GM12878 (cell line): Measurements from ENCODE around the gene LTBP2. TPM values are rescaled to one million over a fixed set of nuclear protein-coding genes. Genes with fewer than 3 reads are reported as not detected.

ENCODE experiments used
- ATAC-seq: fragments of 200-7000 bp; cut with Tn5 transposase; 3 replicates; pipeline ENCODE4 v1.9.1; 2020; ENCODE audit warnings: mild to moderate bottlenecking, moderate library complexity
- BruUV-seq: library from RNA; stranded (reverse); fragments of 400-500 nt; replicated peaks from 2 replicates; lab custom pipeline; 2021; lab: Mats Ljungman, UMichigan
- CTCF ChIA-PET: fragments of 300-600 bp; sonication (Branson Sonifier 250); formaldehyde crosslinking; extraction: SDS; loops from one replicate; lab custom pipeline; 2021; ENCODE audit warnings: inconsistent platforms; lab: Yijun Ruan, JAX
- POLR2A ChIA-PET: fragments of 350-600 bp; formaldehyde crosslinking; extraction: SDS; loops from one replicate; lab custom pipeline; 2021; ENCODE audit warnings: inconsistent platforms; lab: Charles Lee
- RAD21 ChIA-PET: fragments of 300-600 bp; sonication (Branson Sonifier 250); formaldehyde crosslinking; loops from one replicate; lab custom pipeline; 2023; ENCODE audit warnings: antibody characterized with exemption; ENCODE audit not compliant: unreplicated experiment; lab: Charles Lee
- SMC1A ChIA-PET: fragments of 300-600 bp; sonication (Branson Sonifier 250); formaldehyde crosslinking; loops from one replicate; lab custom pipeline; 2023; ENCODE audit not compliant: unreplicated experiment, uncharacterized antibody; lab: Charles Lee
- DNase-seq: peaks from one replicate; pipeline ENCODE4 v3.0.0-alpha.2; 2011; ENCODE audit warnings: low read depth, low spot score
- FAIRE-seq: peaks from 3 replicates; lab custom pipeline; 2011; peaks lifted over from hg19 to GRCh38; lab: Jason Lieb, UNC
- H2AFZ ChIP-seq: 2 replicates; pipeline ENCODE4 v1.6.0; 2011; ENCODE audit warnings: low read depth, low read length, control low read depth; ENCODE audit not compliant: control insufficient read depth
- H3K27ac ChIP-seq: 2 replicates; pipeline ENCODE4 v1.5.1; 2011; ENCODE audit warnings: control low read depth; ENCODE audit not compliant: control insufficient read depth, insufficient read depth
- H3K27me3 ChIP-seq, 2 experiments: replicated peaks in 1 of 2; 2 replicates each; pipeline versions ENCODE4 v1.6.0 to v1.6.1; 2011; ENCODE audit warnings: low read length in 1 of 2; ENCODE audit not compliant: control insufficient read depth in 2 of 2, insufficient read depth in 2 of 2
- H3K36me3 ChIP-seq, 2 experiments: 2 replicates each; pipeline ENCODE4 v1.5.1; 2011; ENCODE audit warnings: low read length in 1 of 2; ENCODE audit not compliant: control insufficient read depth in 2 of 2, insufficient read depth in 2 of 2
- H3K4me1 ChIP-seq: 2 replicates; pipeline ENCODE4 v1.6.1; 2011; ENCODE audit warnings: mild to moderate bottlenecking, low read length, moderate library complexity, mixed read lengths; ENCODE audit not compliant: control insufficient read depth, insufficient read depth
- H3K4me2 ChIP-seq: 2 replicates; pipeline ENCODE4 v1.6.0; 2011; ENCODE audit warnings: control low read depth; ENCODE audit not compliant: control insufficient read depth, insufficient read depth
- H3K4me3 ChIP-seq: fragments of 200-600 bp; sonication (generic); 2 replicates; pipeline ENCODE4 v1.5.1; 2016
- H3K79me2 ChIP-seq: 2 replicates; pipeline ENCODE4 v1.6.0; 2011; ENCODE audit warnings: low read length; ENCODE audit not compliant: control insufficient read depth, insufficient read depth
- H3K9ac ChIP-seq: 2 replicates; pipeline ENCODE4 v1.8.0; 2011; ENCODE audit warnings: low read length, control low read depth, mixed read lengths; ENCODE audit not compliant: control insufficient read depth, insufficient read depth
- H3K9me3 ChIP-seq: replicated peaks from 3 replicates; pipeline ENCODE4 v1.5.1; 2011; ENCODE audit warnings: mild to moderate bottlenecking, low read length; ENCODE audit not compliant: control insufficient read depth, insufficient read depth
- H4K20me1 ChIP-seq: 2 replicates; pipeline ENCODE4 v1.6.0; 2011; ENCODE audit not compliant: control insufficient read depth, insufficient read depth
- BCLAF1 ChIP-seq: fragments of 450-650 bp; IDR thresholded peaks from 2 replicates; pipeline ENCODE4 v1.6.1; 2017; ENCODE audit warnings: antibody characterized with exemption, mild to moderate bottlenecking, moderate library complexity
- CEBPZ ChIP-seq: fragments of 150-350 bp; IDR thresholded peaks from 2 replicates; pipeline ENCODE4 v1.6.1; 2016; ENCODE audit warnings: low read depth, low read length
- MEF2A ChIP-seq: IDR thresholded peaks from 2 replicates; pipeline ENCODE4 v1.6.1; 2011; ENCODE audit warnings: low read depth, mild to moderate bottlenecking, low read length, moderate library complexity; ENCODE audit not compliant: insufficient read depth
- PBX3 ChIP-seq: IDR thresholded peaks from 2 replicates; pipeline ENCODE4 v1.6.1; 2011; ENCODE audit warnings: mild to moderate bottlenecking, low read depth, low read length, moderate library complexity; ENCODE audit not compliant: insufficient replicate concordance
- POLR2A ChIP-seq: IDR thresholded peaks from 2 replicates; pipeline ENCODE4 v1.6.1; 2011; ENCODE audit warnings: low read depth, mild to moderate bottlenecking, low read length
- RAD51 ChIP-seq: fragments of 450-650 bp; IDR thresholded peaks from 2 replicates; pipeline ENCODE4 v1.6.1; 2016; ENCODE audit warnings: moderate library complexity, mild to moderate bottlenecking, inconsistent platforms
- RBBP5 ChIP-seq: fragments of 200-600 bp; sonication (generic); conservative IDR thresholded peaks from 2 replicates; pipeline ENCODE4 v1.6.1; 2016
- REST ChIP-seq: IDR thresholded peaks from 2 replicates; pipeline ENCODE4 v1.6.1; 2012; ENCODE audit warnings: mild to moderate bottlenecking, low read depth, low read length
- SP1 ChIP-seq: IDR thresholded peaks from one replicate; pipeline ENCODE4 v1.6.1; 2011; ENCODE audit warnings: low read depth, low read length
- USF2 ChIP-seq: IDR thresholded peaks from 2 replicates; pipeline ENCODE4 v1.6.1; 2011; ENCODE audit warnings: low read depth, low read length, improper control_type of control experiment, borderline replicate concordance
- ZZZ3 ChIP-seq: IDR thresholded peaks from 2 replicates; pipeline ENCODE4 v1.6.1; 2011; ENCODE audit warnings: low read depth; ENCODE audit not compliant: control insufficient read depth, insufficient read length
- WGBS: methylation state at CpG from one replicate; pipeline ENCODE4 v1.1.6; 2016; ENCODE audit warnings: low lambda C conversion rate; ENCODE audit not compliant: insufficient replicate concordance, insufficient coverage; ENCODE audit errors: missing lambda C conversion rate; 5-methylcytosine and 5-hydroxymethylcytosine counted together
- in situ Hi-C: fragments of 300-500 bp; cut with MboI; formaldehyde crosslinking; loops from 9 replicates; pipeline ENCODE4 v1.14.3; 2018; ENCODE audit warnings: mixed read lengths
- intact Hi-C: fragments of 100-400 bp; cut with micrococcal nuclease; formaldehyde crosslinking; loops from one replicate; pipeline ENCODE4 v1.14.2; 2022; ENCODE audit not compliant: unreplicated experiment
- polyA plus RNA-seq, 11 experiments: library from polyadenylated mRNA; depleted of rRNA in 4 of 11; unstranded in 6 of 11; stranded (reverse) in 5 of 11; fragments of >200 nt; fragmentation: Nextera tagmentation in 4 of 11; fragmentation: Illumina TruSeq in 1 of 11; extraction: Ambion mirVana in 4 of 11; extraction: Trizol in 1 of 11; gene quantifications; 1 replicate in 1 of 11; 2 replicates in 10 of 11; pipeline versions ENCODE4 v1.2.1 to v1.2.3, GENCODE V29; 2011 to 2016; ENCODE audit warnings: inconsistent platforms in 2 of 11, missing spikeins in 2 of 11, low read depth in 1 of 11
- total RNA-seq, 4 experiments: library from RNA; depleted of rRNA in 3 of 4; stranded (reverse); fragments of >200 nt in 3 of 4; fragmentation: Illumina TruSeq in 1 of 4; extraction: Trizol in 1 of 4; gene quantifications; 2 replicates each; pipeline versions ENCODE4 v1.2.1 to v1.2.3, GENCODE V29; 2013 to 2021

The LTBP2 gene
- total and polyA plus RNA-seq, 10 of the 15 experiments (the other 5 are each of a cell fraction or from before 2014, with no cell fraction given) = 0.03 to 0.23 (median 0.06) TPM; not detected in 1

- Histone ChIP-seq H3K27ac (no peak overlapping the region), H3K9me3 (no peaks in the 10 kb centered on the region), H2AFZ (no peak overlapping the region), H4K20me1 (no peaks in the 10 kb centered on the region), H3K36me3 (no peaks in the 10 kb centered on the region), H3K4me1 (no peaks in the 10 kb centered on the region), H3K4me2 (no peak overlapping the region), H3K27me3 (peaks cover 0 to 2% of the 10 kb centered on the region in 2 experiments; a peak in 1 of 4 replicates), H3K79me2 (no peaks in the 10 kb centered on the region), H3K9ac (no peak overlapping the region), H3K4me3 (no peak overlapping the region)
- no peak for FAIRE-seq
- CTCF ChIA-PET = no interaction called here
- no TSS peak for BruUV-seq
- 81% methylated on average over 5 of the region's 5 CpGs for WGBS
- intact Hi-C loops = no loop called here
- TF ChIP-seq RBBP5 (no peak), ZZZ3 (no peak), REST (no peak), PBX3 (no peak), USF2 (no peak), SP1 (no peak), MEF2A (no peak), POLR2A (no peak), BCLAF1 (no peak), CEBPZ (no peak), RAD51 (no peak)
- in situ Hi-C loops = no loop called here
- no peak for DNase-seq
- SMC1A ChIA-PET = no interaction called here
- RAD21 ChIA-PET = no interaction called here
- POLR2A ChIA-PET = no interaction called here
- no peak for ATAC-seq
These were observed 48.8 kb downstream of the LTBP2 start for GRCh38 chr14:74563233-74563585.
